K562 (cell line): ENCODE results near the gene FA2H. TPM values are rescaled to one million over a fixed set of nuclear protein-coding genes. Genes with fewer than 3 reads are reported as not detected.
A peak's percentile ranks its signal among the peaks of the same experiment; 100 is the strongest.

Experiments used
- ATAC-seq: fragments of 200-7000 bp; cut with Tn5 transposase; 3 replicates; pipeline ENCODE4 v1.9.1; 2020; ENCODE audit warnings: moderate library complexity
- BruUV-seq: library from RNA; stranded (reverse); fragments of 400-500 nt; replicated peaks from 2 replicates; lab custom pipeline; 2021; lab: Mats Ljungman, UMichigan
- CTCF ChIA-PET: fragments of 300-600 bp; formaldehyde crosslinking; extraction: SDS; loops from one replicate; lab custom pipeline; 2021; ENCODE audit warnings: low intra/inter-chr PET ratio; lab: Yijun Ruan, JAX
- POLR2A ChIA-PET: fragments of 300-600, 350-650 bp; sonication (Branson Sonifier 250); formaldehyde crosslinking; extraction: SDS; loops from one replicate; lab custom pipeline; 2021; ENCODE audit warnings: antibody characterized with exemption, inconsistent platforms; lab: Yijun Ruan, JAX
- DNase-seq, 4 experiments: peaks; one replicate each; pipeline versions ENCODE4 v3.0.0 to v3.0.0-alpha.2; 2011 to 2018; ENCODE audit warnings: low spot score in 3 of 4, mixed read lengths in 3 of 4; ENCODE audit errors: extremely low read depth in 1 of 4
- FAIRE-seq: peaks from 2 replicates; lab custom pipeline; 2011; peaks lifted over from hg19 to GRCh38; lab: Jason Lieb, UNC
- H2AFZ ChIP-seq: 2 replicates; pipeline ENCODE4 v1.6.0; 2011; ENCODE audit warnings: low read depth, low read length, control low read depth, inconsistent platforms
- H3K27ac ChIP-seq: fragments of 200-600 bp; 3 replicates; pipeline ENCODE4 v1.8.0; 2011; ENCODE audit warnings: low read depth, mild to moderate bottlenecking, control low read depth, inconsistent platforms, low read length, moderate library complexity, mixed read lengths; ENCODE audit errors: extremely low read depth
- H3K27me3 ChIP-seq, 2 experiments: fragments of 300-600 bp in 1 of 2; 2 replicates in 1 of 2; 3 replicates in 1 of 2; pipeline versions ENCODE4 v1.6.0 to v1.8.0; 2011; ENCODE audit warnings: inconsistent platforms in 2 of 2, low read length in 2 of 2, mild to moderate bottlenecking in 1 of 2, mixed read lengths in 1 of 2, moderate library complexity in 1 of 2; ENCODE audit not compliant: control insufficient read depth in 2 of 2, insufficient read depth in 2 of 2
- H3K36me3 ChIP-seq: fragments of 300-600 bp; 3 replicates; pipeline ENCODE4 v1.8.0; 2011; ENCODE audit warnings: mild to moderate bottlenecking, low read length, inconsistent platforms; ENCODE audit not compliant: control insufficient read depth, insufficient read depth
- H3K4me1 ChIP-seq, 2 experiments: fragments of 200-600 bp in 1 of 2; replicated peaks in 1 of 2; 2 replicates in 1 of 2; 3 replicates in 1 of 2; pipeline versions ENCODE4 v1.5.1 to v1.8.0; 2011; ENCODE audit warnings: inconsistent platforms in 2 of 2, low read length in 2 of 2, mild to moderate bottlenecking in 1 of 2, mixed read lengths in 1 of 2, moderate library complexity in 1 of 2; ENCODE audit not compliant: control insufficient read depth in 2 of 2, insufficient read depth in 2 of 2
- H3K4me2 ChIP-seq: 2 replicates; pipeline ENCODE4 v1.6.1; 2011; ENCODE audit warnings: low read length, control low read depth, inconsistent platforms, mixed read lengths; ENCODE audit not compliant: insufficient read depth
- H3K4me3 ChIP-seq: fragments of 200-600 bp; sonication (generic), shearing (Covaris generic); 2 replicates; pipeline ENCODE4 v1.5.1; 2016; ENCODE audit warnings: control low read depth, inconsistent platforms
- H3K79me2 ChIP-seq: fragments of 200-600 bp; 3 replicates; pipeline ENCODE4 v1.8.0; 2011; ENCODE audit warnings: low read length, inconsistent platforms; ENCODE audit not compliant: control insufficient read depth, insufficient read depth
- H3K9ac ChIP-seq, 2 experiments: 2 replicates each; pipeline versions ENCODE4 v1.6.0 to v1.6.1; 2011; ENCODE audit warnings: low read depth in 2 of 2, low read length in 2 of 2, control low read depth in 1 of 2, inconsistent platforms in 1 of 2, mild to moderate bottlenecking in 1 of 2, mixed read lengths in 1 of 2; ENCODE audit not compliant: insufficient read depth in 1 of 2
- H3K9me1 ChIP-seq: one replicate; pipeline ENCODE4 v1.6.0; 2011; ENCODE audit warnings: inconsistent platforms, mild to moderate bottlenecking, low read length, moderate library complexity; ENCODE audit not compliant: control insufficient read depth, insufficient read depth
- H3K9me3 ChIP-seq: replicated peaks from 2 replicates; pipeline ENCODE4 v1.5.1; 2011; ENCODE audit warnings: low read depth, low read length, inconsistent platforms; ENCODE audit not compliant: control insufficient read depth, insufficient read depth
- H4K20me1 ChIP-seq: replicated peaks from 2 replicates; pipeline ENCODE4 v1.6.1; 2011; ENCODE audit warnings: low read length, inconsistent platforms, mixed read lengths; ENCODE audit not compliant: control insufficient read depth, insufficient read depth
- BRD9 ChIP-seq: fragments of 450-650 bp; IDR thresholded peaks from 2 replicates; pipeline ENCODE4 v1.6.1; 2018; ENCODE audit warnings: low read depth; ENCODE audit not compliant: partially characterized antibody
- CREB3L1 ChIP-seq: fragments of 450-650 bp; IDR thresholded peaks from 2 replicates; pipeline ENCODE4 v1.6.1; 2014; ENCODE audit warnings: low read depth, mild to moderate bottlenecking, moderate library complexity, borderline replicate concordance
- FOSL1 ChIP-seq: fragments of 200-800 bp; sonication (Bioruptor generic); conservative IDR thresholded peaks from 2 replicates; pipeline ENCODE4 v1.6.1; 2016; ENCODE audit warnings: missing genetic modification characterization, missing compliant biosample characterization
- GABPA ChIP-seq: fragments of 200-800 bp; sonication (Bioruptor generic); conservative IDR thresholded peaks from 2 replicates; pipeline ENCODE4 v1.6.1; 2016; ENCODE audit warnings: low read depth, missing genetic modification characterization, missing compliant biosample characterization
- GATAD2A ChIP-seq: fragments of 450-650 bp; IDR thresholded peaks from 2 replicates; pipeline ENCODE4 v1.6.1; 2017
- HES1 ChIP-seq: fragments of 450-650 bp; IDR thresholded peaks from 2 replicates; pipeline ENCODE4 v1.6.1; 2016; ENCODE audit warnings: low read depth, mild to moderate bottlenecking, moderate library complexity
- HINFP ChIP-seq: fragments of 450-650 bp; conservative IDR thresholded peaks from 2 replicates; pipeline ENCODE4 v1.6.1; 2016; ENCODE audit warnings: missing genetic modification characterization, low read depth, mild to moderate bottlenecking, control low read depth, missing compliant biosample characterization
- HNRNPL ChIP-seq: fragments of 200-400 bp; formaldehyde crosslinking; IDR thresholded peaks from 2 replicates; pipeline ENCODE4 v1.6.1; 2017; ENCODE audit warnings: low read depth, mild to moderate bottlenecking, low read length
- JUND ChIP-seq, 2 experiments: IDR thresholded peaks; 2 replicates in 1 of 2; 3 replicates in 1 of 2; pipeline ENCODE4 v1.6.1; 2011; ENCODE audit warnings: borderline replicate concordance in 2 of 2, low read depth in 2 of 2, low read length in 2 of 2, improper control_type of control experiment in 1 of 2, missing biosample characterization in 1 of 2, missing genetic modification characterization in 1 of 2, missing genetic modification reagents in 1 of 2
- KAT2B ChIP-seq: IDR thresholded peaks from one replicate; pipeline ENCODE4 v1.6.1; 2012; ENCODE audit warnings: low read depth, mild to moderate bottlenecking, control low read depth, inconsistent platforms, low read length, moderate library complexity
- MAZ ChIP-seq, 2 experiments: fragments of 450-650 bp in 1 of 2; sonication (generic) in 1 of 2; formaldehyde crosslinking; IDR thresholded peaks in 1 of 2; conservative IDR thresholded peaks in 1 of 2; 2 replicates each; pipeline versions ENCODE4 v1.4.0 to v1.5.0; 2020; ENCODE audit warnings: mild to moderate bottlenecking in 1 of 2, missing genetic modification reagents in 1 of 2
- PRMT5 ChIP-seq: sonication (generic); formaldehyde crosslinking; IDR thresholded peaks from 2 replicates; pipeline ENCODE4 v1.5.0; 2020; ENCODE audit warnings: missing genetic modification reagents
- SMARCA4 ChIP-seq: fragments of 450-650 bp; IDR thresholded peaks from 2 replicates; pipeline ENCODE4 v1.6.1; 2016
- ZNF12 ChIP-seq: sonication (generic); formaldehyde crosslinking; IDR thresholded peaks from 2 replicates; pipeline ENCODE4 v1.4.0; 2020; ENCODE audit warnings: mild to moderate bottlenecking, missing genetic modification reagents
- ZNF384 ChIP-seq: IDR thresholded peaks from 2 replicates; pipeline ENCODE4 v1.6.1; 2012; ENCODE audit warnings: low read depth, low read length, improper control_type of control experiment
- ZNF75A ChIP-seq: fragments of 450-650 bp; formaldehyde crosslinking; IDR thresholded peaks from 2 replicates; pipeline ENCODE4 v1.4.0; 2020; ENCODE audit warnings: mild to moderate bottlenecking
- WGBS: fragments of 100-300 bp; shearing (Covaris generic); methylation state at CpG from one replicate; pipeline ENCODE4 v1.1.6; 2016; ENCODE audit warnings: low coverage, mixed read lengths; ENCODE audit not compliant: insufficient coverage; ENCODE audit errors: missing lambda C conversion rate; 5-methylcytosine and 5-hydroxymethylcytosine counted together
- in situ Hi-C: fragments of 300-500 bp; cut with MboI; formaldehyde crosslinking; loops from 4 replicates; pipeline ENCODE4 v1.15.0; 2018; ENCODE audit warnings: inconsistent platforms, mixed read lengths
- intact Hi-C: fragments of 100-400 bp; cut with micrococcal nuclease; formaldehyde crosslinking; loops from 2 replicates; pipeline ENCODE4 v1.14.2; 2022
- polyA plus RNA-seq, 8 experiments: library from polyadenylated mRNA; depleted of rRNA in 4 of 8; stranded (reverse) in 5 of 8; unstranded in 3 of 8; fragments of >200 nt; fragmentation: Nextera tagmentation in 2 of 8; fragmentation: Illumina TruSeq in 1 of 8; extraction: Ambion mirVana in 2 of 8; extraction: Trizol in 1 of 8; gene quantifications; 2 replicates each; pipeline versions ENCODE4 v1.2.1 to v1.2.3, GENCODE V29; 2011 to 2014; ENCODE audit warnings: inconsistent platforms in 1 of 8, missing spikeins in 1 of 8
- total RNA-seq, 7 experiments: library from RNA; depleted of rRNA in 6 of 7; stranded (reverse); fragments of >200 nt in 6 of 7; fragmentation: Illumina TruSeq in 2 of 7; extraction: Trizol in 2 of 7; gene quantifications; 2 replicates each; pipeline versions ENCODE4 v1.2.1 to v1.2.3, GENCODE V29; 2011 to 2021; ENCODE audit warnings: low replicate concordance in 1 of 7

FA2H gene
- total and polyA plus RNA-seq, 9 of the 15 experiments (the other 6 are each of a cell fraction or from before 2014, with no cell fraction given), result not detected

- H3K79me2 ChIP-seq, result peaks cover 43% of the 10 kb centered on the region
- H3K9me3 ChIP-seq, result no peaks in the 10 kb centered on the region
- intact Hi-C loops, result no loop called here
- no peaks in the 10 kb centered on the region for H3K9me1 ChIP-seq
- TSS peak; percentile 90 for BruUV-seq
- peak overlapping the region; percentile 89 for H3K27ac ChIP-seq
- H2AFZ ChIP-seq, result peak overlapping the region; percentile 93
- POLR2A ChIA-PET, result interaction anchor here (0.7 to 4.1 kb wide), 17 partner anchors 8 to 647 kb away, joined by 3 to 26 read pairs (median 5); partner anchors contain the start of gene GLG1
- no peaks in the 10 kb centered on the region; the same call in none of the 2 replicates for H4K20me1 ChIP-seq
- peaks cover 37% of the 10 kb centered on the region for H3K36me3 ChIP-seq
- CTCF ChIA-PET, result no interaction called here
- H3K4me1 ChIP-seq, result peaks cover 2 to 24% of the 10 kb centered on the region in 2 experiments; a peak in 4 of 5 replicates
- in situ Hi-C loops, result no loop called here
- H3K4me2 ChIP-seq, result peak overlapping the region; percentile 79
- FAIRE-seq (no peak), DNase-seq (peak; percentile 46 to 70 (median 49)), ATAC-seq (peak; percentile 48)
- peak overlapping the region; percentile 87 to 91 for H3K9ac ChIP-seq
- H3K27me3 ChIP-seq, result no peaks in the 10 kb centered on the region
- WGBS, result under 1% methylated on average over 22 of the region's 23 CpGs
- H3K4me3 ChIP-seq, result peak overlapping the region; percentile 78
- TF ChIP-seq SMARCA4 (0 out of 2 replicates have a peak, but pooled peaks have one; percentile 17), ZNF75A (CRISPR knock-in tag) (0 out of 2 replicates have a peak, but pooled peaks have one; percentile 35), HINFP (tag) (no peak), HNRNPL (no peak), ZNF384 (no peak), GABPA (tag) (peak; percentile 52), KAT2B (no peak), ZNF12 (CRISPR knock-in tag) (no peak), JUND (IDR thresholded peaks at IDR 0.05; ENCODE audit: borderline replicate concordance, low read depth, low read length) (no peak), JUND (tag; IDR thresholded peaks at IDR 0.05; ENCODE audit: borderline replicate concordance, low read depth, low read length) (no peak), PRMT5 (no peak), HES1 (no peak), FOSL1 (tag) (peak; percentile 33; the same call in 1 of the 2 replicates), BRD9 (peak; percentile 11), CREB3L1 (no peak; the same call in 1 of the 2 replicates), MAZ (CRISPR knock-in tag; conservative IDR thresholded peaks at IDR 0.05 in 1 of 2, IDR thresholded peaks at IDR 0.05 in 1 of 2) (peak in 1 of 2 experiments; percentile 48; a peak in 1 of 4 replicates), GATAD2A (no peak)
Measured at GRCh38 chr16:74667255-74667700, 107.3 kb downstream of the FA2H start.
